Endothelial cell (in vitro differentiated cells): ENCODE results near the gene HIVEP1. TPM values are rescaled to one million over a fixed set of nuclear protein-coding genes. Genes with fewer than 3 reads are reported as not detected.

Experiments used
- DNase-seq: peaks from one replicate; pipeline ENCODE4 v3.0.0; 2021; ENCODE audit warnings: low spot score
- H3K27ac Mint-ChIP-seq: one replicate; pipeline ENCODE4 v1.8.0; 2021; ENCODE audit warnings: mixed read lengths, inconsistent platforms; ENCODE audit not compliant: unreplicated experiment
- H3K27me3 Mint-ChIP-seq: one replicate; pipeline ENCODE4 v1.8.0; 2021; ENCODE audit warnings: mild to moderate bottlenecking, moderate library complexity, mixed read lengths, inconsistent platforms; ENCODE audit not compliant: unreplicated experiment
- H3K36me3 Mint-ChIP-seq: one replicate; pipeline ENCODE4 v1.8.0; 2021; ENCODE audit warnings: mild to moderate bottlenecking, low read depth, mixed read lengths, inconsistent platforms; ENCODE audit not compliant: unreplicated experiment
- H3K4me1 Mint-ChIP-seq: one replicate; pipeline ENCODE4 v1.8.0; 2021; ENCODE audit warnings: mild to moderate bottlenecking, mixed read lengths, inconsistent platforms; ENCODE audit not compliant: unreplicated experiment
- H3K4me3 Mint-ChIP-seq: one replicate; pipeline ENCODE4 v1.8.0; 2021; ENCODE audit warnings: mild to moderate bottlenecking, mixed read lengths, inconsistent platforms; ENCODE audit not compliant: unreplicated experiment
- H3K9me3 Mint-ChIP-seq: one replicate; pipeline ENCODE4 v1.8.0; 2021; ENCODE audit warnings: mixed read lengths, inconsistent platforms; ENCODE audit not compliant: unreplicated experiment
- CTCF ChIP-seq: fragments of 200-600 bp; sonication (generic); IDR thresholded peaks from one replicate; pipeline ENCODE4 v1.5.0; 2021; ENCODE audit warnings: antibody characterized with exemption; ENCODE audit not compliant: unreplicated experiment
- total RNA-seq: library from RNA; stranded (reverse); fragmentation: NEBNext Ultra II Directional; extraction: Animal tissue kit (Norgen Biotek cat#: 25700); gene quantifications from one replicate; pipeline ENCODE4 v1.2.1, GENCODE V29; 2021; ENCODE audit not compliant: unreplicated experiment

Gene HIVEP1
- total RNA-seq, 1 donor from 2014 or later: 19.0 TPM

GRCh38 chr6:12037798-12038197 is 25.7 kb downstream of the HIVEP1 start:
- no peak overlapping the region for H3K27ac Mint-ChIP-seq
- H3K4me1 Mint-ChIP-seq: peaks cover 18% of the 10 kb centered on the region
- DNase-seq: no peak
- no peak for TF ChIP-seq CTCF
- no peaks in the 10 kb centered on the region for H3K9me3 Mint-ChIP-seq
- H3K27me3 Mint-ChIP-seq: peaks cover 1% of the 10 kb centered on the region
- no peaks in the 10 kb centered on the region for H3K36me3 Mint-ChIP-seq
- no peak overlapping the region for H3K4me3 Mint-ChIP-seq

- DNase-seq: no peak
- no peak for TF ChIP-seq CTCF
- Mint-ChIP-seq H3K27ac (no peak overlapping the region), H3K36me3 (no peaks in the 10 kb centered on the region), H3K4me3 (no peak overlapping the region), H3K27me3 (peaks cover 1% of the 10 kb centered on the region), H3K4me1 (peaks cover 5% of the 10 kb centered on the region), H3K9me3 (no peaks in the 10 kb centered on the region)
Measured at GRCh38 chr6:12039540-12040459, 27.7 kb downstream of the HIVEP1 start.

GRCh38 chr6:12047304-12047703 is 35.2 kb downstream of the HIVEP1 start:
- H3K4me1 Mint-ChIP-seq: no peaks in the 10 kb centered on the region
- no peak overlapping the region for H3K27ac Mint-ChIP-seq

GRCh38 chr6:12047792-12048432 is 35.8 kb downstream of the HIVEP1 start:
- no peak for TF ChIP-seq CTCF
- Mint-ChIP-seq H3K36me3 (no peaks in the 10 kb centered on the region), H3K9me3 (no peaks in the 10 kb centered on the region), H3K27ac (no peak overlapping the region), H3K27me3 (no peaks in the 10 kb centered on the region), H3K4me1 (no peaks in the 10 kb centered on the region), H3K4me3 (no peak overlapping the region)
- DNase-seq: no peak

More at GRCh38 chr6:12047304-12047703, 35.2 kb downstream of the HIVEP1 start:
- DNase-seq: no peak
- Mint-ChIP-seq H3K4me3 (no peak overlapping the region), H3K36me3 (no peaks in the 10 kb centered on the region), H3K9me3 (no peaks in the 10 kb centered on the region), H3K27me3 (no peaks in the 10 kb centered on the region)
- TF ChIP-seq CTCF: no peak

GRCh38 chr6:12048609-12049008 is 36.5 kb downstream of the HIVEP1 start:
- no peaks in the 10 kb centered on the region for H3K4me1 Mint-ChIP-seq
- DNase-seq: no peak
- H3K9me3 Mint-ChIP-seq: no peaks in the 10 kb centered on the region
- no peak overlapping the region for H3K27ac Mint-ChIP-seq
- H3K4me3 Mint-ChIP-seq: no peak overlapping the region
- H3K27me3 Mint-ChIP-seq: no peaks in the 10 kb centered on the region
- no peak for TF ChIP-seq CTCF
- no peaks in the 10 kb centered on the region for H3K36me3 Mint-ChIP-seq
